Chondrocyte (in vitro differentiated cells): ENCODE data around the gene GLYATL1. TPM values are rescaled to one million over a fixed set of nuclear protein-coding genes. Genes with fewer than 3 reads are reported as not detected.

Experiments
- DNase-seq: peaks from one replicate; pipeline ENCODE4 v3.0.0; 2021; ENCODE audit warnings: mixed read lengths, low spot score
- H3K27ac Mint-ChIP-seq: one replicate; pipeline ENCODE4 v1.8.0; 2021; ENCODE audit warnings: mild to moderate bottlenecking, moderate library complexity, mixed read lengths; ENCODE audit not compliant: unreplicated experiment
- H3K27me3 Mint-ChIP-seq: 2 replicates; pipeline ENCODE4 v1.8.0; 2021; ENCODE audit warnings: low read depth, mixed read lengths
- H3K36me3 Mint-ChIP-seq: 2 replicates; pipeline ENCODE4 v1.8.0; 2021; ENCODE audit warnings: low read depth, mixed read lengths
- H3K4me1 Mint-ChIP-seq: 2 replicates; pipeline ENCODE4 v1.8.0; 2021; ENCODE audit warnings: low read depth, mild to moderate bottlenecking, mixed read lengths
- H3K4me3 Mint-ChIP-seq: one replicate; pipeline ENCODE4 v1.8.0; 2021; ENCODE audit warnings: mild to moderate bottlenecking, moderate library complexity, mixed read lengths; ENCODE audit not compliant: unreplicated experiment
- H3K9me3 Mint-ChIP-seq: 2 replicates; pipeline ENCODE4 v1.8.0; 2021; ENCODE audit warnings: low read depth, mixed read lengths
- CTCF ChIP-seq: fragments of 200-600 bp; sonication (generic); IDR thresholded peaks from 2 replicates; pipeline ENCODE4 v1.5.0; 2021; ENCODE audit warnings: antibody characterized with exemption, mild to moderate bottlenecking, moderate library complexity
- total RNA-seq: library from RNA; stranded (reverse); gene quantifications from 3 replicates; pipeline ENCODE4 v1.2.1, GENCODE V29; 2021

The GLYATL1 gene
- total RNA-seq, 1 donor from 2014 or later, result not detected

- Mint-ChIP-seq H3K27ac (no peak overlapping the region), H3K36me3 (no peaks in the 10 kb centered on the region), H3K4me3 (no peak overlapping the region), H3K27me3 (peaks cover 16% of the 10 kb centered on the region), H3K9me3 (no peaks in the 10 kb centered on the region), H3K4me1 (no peaks in the 10 kb centered on the region)
- DNase-seq, result no peak
- TF ChIP-seq CTCF, result no peak
These were observed 6.4 kb downstream of the GLYATL1 start for GRCh38 chr11:58945663-58946062.

- H3K4me3 Mint-ChIP-seq, result no peak overlapping the region
- H3K36me3 Mint-ChIP-seq, result no peaks in the 10 kb centered on the region
- no peaks in the 10 kb centered on the region for H3K9me3 Mint-ChIP-seq
- H3K27ac Mint-ChIP-seq, result no peak overlapping the region
- no peaks in the 10 kb centered on the region for H3K4me1 Mint-ChIP-seq
- peaks cover 10% of the 10 kb centered on the region for H3K27me3 Mint-ChIP-seq
- no peak for TF ChIP-seq CTCF
- no peak for DNase-seq
These were observed 9.9 kb downstream of the GLYATL1 start for GRCh38 chr11:58949184-58949583.

- Mint-ChIP-seq H3K36me3 (no peaks in the 10 kb centered on the region), H3K27ac (no peak overlapping the region), H3K4me3 (no peak overlapping the region), H3K9me3 (no peaks in the 10 kb centered on the region), H3K27me3 (peaks cover 14% of the 10 kb centered on the region), H3K4me1 (no peaks in the 10 kb centered on the region)
- TF ChIP-seq CTCF, result no peak
- no peak for DNase-seq
These were observed 18.6 kb downstream of the GLYATL1 start for GRCh38 chr11:58957922-58958321.

- no peak overlapping the region for H3K27ac Mint-ChIP-seq
- no peaks in the 10 kb centered on the region for H3K4me1 Mint-ChIP-seq
- H3K27me3 Mint-ChIP-seq, result peaks cover 18% of the 10 kb centered on the region
- no peak overlapping the region for H3K4me3 Mint-ChIP-seq
- TF ChIP-seq CTCF, result peak; percentile 49
- H3K9me3 Mint-ChIP-seq, result no peaks in the 10 kb centered on the region
- no peaks in the 10 kb centered on the region for H3K36me3 Mint-ChIP-seq
- DNase-seq, result no peak
These were observed 19.2 kb downstream of the GLYATL1 start for GRCh38 chr11:58958500-58958899.

- DNase-seq, result no peak
- Mint-ChIP-seq H3K9me3 (no peaks in the 10 kb centered on the region), H3K36me3 (no peaks in the 10 kb centered on the region), H3K27me3 (peaks cover 28% of the 10 kb centered on the region), H3K4me3 (peak overlapping the region; percentile 47), H3K4me1 (no peaks in the 10 kb centered on the region), H3K27ac (no peak overlapping the region)
- TF ChIP-seq CTCF, result no peak
These were observed 24.3 kb downstream of the GLYATL1 start for GRCh38 chr11:58963551-58964104.
